Renal cortex interstitium (tissue), 11 donors: Measurements from ENCODE around the gene CDH16. TPM values are rescaled to one million over a fixed set of nuclear protein-coding genes. Genes with fewer than 3 reads are reported as not detected.

Experiments used
- DNase-seq, 11 donors: peaks; one replicate each; pipeline ENCODE4 v3.0.0-alpha.2; 2013; ENCODE audit warnings: low read depth in 9 of 11, low spot score in 4 of 11; ENCODE audit errors: extremely low read depth in 1 of 11
- polyA plus RNA-seq, 3 donors: library from polyadenylated mRNA; unstranded; fragments of 120-200 nt; gene quantifications; one replicate each; pipeline ENCODE4 v1.2.1, GENCODE V29; 2013; ENCODE audit not compliant: insufficient read length in 3 of 3

The CDH16 gene
- polyA plus RNA-seq, 3 donors: 215 to 316 (median 241) TPM

DNA sequence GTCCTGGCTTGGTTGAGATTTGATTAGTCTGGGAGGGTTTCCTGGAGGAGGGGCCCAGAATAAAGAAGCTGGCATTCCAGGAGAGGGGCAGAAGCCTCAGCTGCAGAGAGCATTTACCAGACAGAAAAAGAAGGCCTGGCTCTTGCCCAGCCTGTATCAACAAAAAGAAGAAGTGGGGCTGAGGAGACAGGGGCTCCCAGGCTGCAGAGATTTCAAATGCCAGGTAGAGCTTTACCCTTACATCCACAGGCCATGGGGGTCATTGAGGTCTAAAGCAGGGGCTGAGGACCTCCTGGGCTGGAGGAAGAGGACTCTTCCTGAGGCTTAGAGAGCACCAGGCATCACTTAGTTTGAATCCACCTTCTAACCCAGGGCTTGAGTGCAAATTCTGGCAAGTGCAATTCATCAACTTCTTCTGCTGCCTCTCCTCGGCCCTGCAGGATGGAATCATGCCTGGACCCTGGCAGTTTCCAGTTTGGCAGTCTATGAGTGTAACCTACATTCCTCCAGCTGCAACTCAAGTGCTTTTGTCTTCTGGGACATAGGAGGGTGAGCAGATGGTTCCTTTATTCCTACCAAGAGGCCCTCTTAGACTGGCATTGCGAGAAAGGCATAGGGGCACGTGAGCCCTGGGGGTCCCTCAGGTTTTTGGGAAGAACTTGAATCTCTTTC lies 59.2 kb downstream of the CDH16 start:
- no peak for DNase-seq

DNA sequence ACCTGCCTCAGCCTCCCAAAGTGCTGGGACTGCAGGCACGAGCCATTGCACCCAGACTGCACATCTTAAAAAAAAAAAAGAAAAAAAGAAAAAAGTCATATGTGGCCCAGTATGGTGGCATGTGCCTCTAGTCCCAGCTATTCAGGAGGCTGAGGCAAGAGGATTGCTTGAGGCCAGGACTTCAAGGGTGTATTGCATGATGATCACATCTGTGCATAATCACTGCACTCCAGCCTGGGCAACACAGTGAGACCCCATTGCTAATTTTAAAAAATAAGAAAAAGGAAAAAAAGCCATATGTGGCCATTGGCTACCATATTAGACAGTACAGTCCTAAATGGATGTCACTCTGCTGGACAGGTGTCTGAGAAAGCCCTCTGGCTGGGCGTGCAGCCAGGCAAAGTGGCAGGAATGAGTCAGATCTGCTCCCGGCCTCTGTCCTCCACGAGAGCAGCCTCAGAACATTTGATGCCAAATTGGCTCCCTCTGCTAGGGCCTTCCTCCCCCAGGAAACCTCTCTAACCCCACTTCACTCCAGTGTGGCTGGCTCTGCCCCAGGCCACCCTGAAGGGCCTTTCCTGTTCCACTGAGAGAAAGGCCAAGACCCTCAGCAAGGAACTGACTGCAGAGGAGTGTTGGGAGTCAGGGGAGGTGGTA lies 59.8 kb downstream of the CDH16 start:
- DNase-seq: no peak

Other genes with a start within 250 kb of the CDH16 start
- gene CMTM4, start 222.1 kb downstream of the CDH16 start, polyA plus RNA-seq: 10 to 100 TPM; 65.0 to 70.8 (median 67.1) TPM
- gene DYNC1LI2, start 167.3 kb downstream of the CDH16 start, polyA plus RNA-seq: 100 to 1,000 TPM; 109 to 156 (median 115) TPM
- gene TERB1, start 117.3 kb downstream of the CDH16 start, polyA plus RNA-seq: under 1 TPM in 1 of 3 donors, not detected in 2; 0.20 TPM
- 10 to 100 TPM; 78.3 to 99.4 (median 94.8) TPM for gene NAE1, start 87.9 kb downstream of the CDH16 start, polyA plus RNA-seq
- gene CA7, start 74.5 kb downstream of the CDH16 start, polyA plus RNA-seq: under 1 TPM; 0.28 to 0.45 (median 0.32) TPM
- gene PDP2, start 38.4 kb downstream of the CDH16 start, polyA plus RNA-seq: 10 to 100 TPM; 12.2 to 17.0 (median 13.2) TPM
- 1 to 10 TPM; 2.2 to 4.1 (median 2.4) TPM for gene RRAD, start 6.7 kb upstream of the CDH16 start, polyA plus RNA-seq
- gene CIAO2B, start 15.5 kb upstream of the CDH16 start, polyA plus RNA-seq: 100 to 1,000 TPM in 2 of 3 donors, 10 to 100 TPM in 1; 81.7 to 105 (median 103) TPM
- gene CES2, start 16.6 kb upstream of the CDH16 start, polyA plus RNA-seq: 10 to 100 TPM; 41.5 to 50.6 (median 43.1) TPM
- gene CES3, start 42.4 kb upstream of the CDH16 start, polyA plus RNA-seq: 1 to 10 TPM; 2.1 to 5.1 (median 2.8) TPM
- 10 to 100 TPM in 1 of 3 donors, 1 to 10 TPM in 2; 7.6 to 13.5 (median 8.5) TPM for gene CES4A, start 69.7 kb upstream of the CDH16 start, polyA plus RNA-seq
- gene CBFB, start 110.3 kb upstream of the CDH16 start, polyA plus RNA-seq: 10 to 100 TPM; 71.7 to 76.4 (median 75.3) TPM
- 10 to 100 TPM; 23.9 to 28.2 (median 25.0) TPM for gene PHAF1, start 191.1 kb upstream of the CDH16 start, polyA plus RNA-seq
- 10 to 100 TPM in 1 of 3 donors, 1 to 10 TPM in 2; 8.9 to 12.1 (median 9.8) TPM for gene B3GNT9, start 232.1 kb upstream of the CDH16 start, polyA plus RNA-seq
- 1 to 10 TPM; 3.6 to 6.9 (median 4.8) TPM for gene TRADD, start 241.0 kb upstream of the CDH16 start, polyA plus RNA-seq
- gene FBXL8, start 241.1 kb upstream of the CDH16 start, polyA plus RNA-seq: 1 to 10 TPM; 1.2 to 2.8 (median 1.9) TPM
- 1 to 10 TPM; 1.6 to 3.8 (median 1.8) TPM for gene HSF4, start 245.9 kb upstream of the CDH16 start, polyA plus RNA-seq